ENCODE data around the gene SUPT7L.
"Not testable (repeated sequence)": the region's sequence is repeated elsewhere in the genome, so short reads cannot be mapped to it uniquely, and the experiment has no call there.

SUPT7L gene

GRCh38 chr2:27687232-27687631, 23.8 kb upstream of the SUPT7L start:
- Histone ChIP-seq H3K79me2 (ENCODE audit: insufficient read depth, low read length) (no peaks in the 10 kb centered on the region), H3K9me3 (ENCODE audit: low read length) (no peaks in the 10 kb centered on the region), H3F3A (ENCODE audit: insufficient read depth, low read length) (no peaks in the 10 kb centered on the region), H3K9me2 (ENCODE audit: low read depth, low read length) (no peaks in the 10 kb centered on the region), H2AFZ (ENCODE audit: low read length) (no peak overlapping the region), H3K27ac (ENCODE audit: low read depth, low read length, poor library complexity, severe bottlenecking) (no peak overlapping the region), H3K4me3 (ENCODE audit: low read depth, low read length, poor library complexity, severe bottlenecking) (no peak overlapping the region), H3K36me3 (ENCODE audit: insufficient read depth, low read length) (peaks cover 43% of the 10 kb centered on the region), H3K9ac (ENCODE audit: low read length) (no peak overlapping the region), H3K4me2 (ENCODE audit: low read length) (no peak overlapping the region), H3K27me3 (ENCODE audit: insufficient read depth, low read length) (no peaks in the 10 kb centered on the region), H3K4me1 (ENCODE audit: insufficient read depth, low read length, severe bottlenecking) (no peaks in the 10 kb centered on the region), H4K20me1 (ENCODE audit: insufficient read depth, low read length) (no peaks in the 10 kb centered on the region)
- TF ChIP-seq, protein P1, sequence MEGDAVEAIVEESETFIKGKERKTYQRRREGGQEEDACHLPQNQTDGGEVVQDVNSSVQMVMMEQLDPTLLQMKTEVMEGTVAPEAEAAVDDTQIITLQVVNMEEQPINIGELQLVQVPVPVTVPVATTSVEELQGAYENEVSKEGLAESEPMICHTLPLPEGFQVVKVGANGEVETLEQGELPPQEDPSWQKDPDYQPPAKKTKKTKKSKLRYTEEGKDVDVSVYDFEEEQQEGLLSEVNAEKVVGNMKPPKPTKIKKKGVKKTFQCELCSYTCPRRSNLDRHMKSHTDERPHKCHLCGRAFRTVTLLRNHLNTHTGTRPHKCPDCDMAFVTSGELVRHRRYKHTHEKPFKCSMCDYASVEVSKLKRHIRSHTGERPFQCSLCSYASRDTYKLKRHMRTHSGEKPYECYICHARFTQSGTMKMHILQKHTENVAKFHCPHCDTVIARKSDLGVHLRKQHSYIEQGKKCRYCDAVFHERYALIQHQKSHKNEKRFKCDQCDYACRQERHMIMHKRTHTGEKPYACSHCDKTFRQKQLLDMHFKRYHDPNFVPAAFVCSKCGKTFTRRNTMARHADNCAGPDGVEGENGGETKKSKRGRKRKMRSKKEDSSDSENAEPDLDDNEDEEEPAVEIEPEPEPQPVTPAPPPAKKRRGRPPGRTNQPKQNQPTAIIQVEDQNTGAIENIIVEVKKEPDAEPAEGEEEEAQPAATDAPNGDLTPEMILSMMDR (IDR thresholded peaks at IDR 0.05; ENCODE audit: low read length) = no peak
- TF ChIP-seq EZH2 (IDR thresholded peaks at IDR 0.05; ENCODE audit: borderline replicate concordance, low read length) = no peak

- no peaks in the 10 kb centered on the region for H3K9me3 ChIP-seq (ENCODE audit: low read length)
- H3K9me2 ChIP-seq (ENCODE audit: low read depth, low read length) = no peaks in the 10 kb centered on the region
- no peak overlapping the region for H2AFZ ChIP-seq (ENCODE audit: low read length)
- H4K20me1 ChIP-seq (ENCODE audit: insufficient read depth, low read length) = no peaks in the 10 kb centered on the region
- peaks cover 49% of the 10 kb centered on the region; the same call in 1 of the 2 replicates for H3K36me3 ChIP-seq (ENCODE audit: insufficient read depth, low read length)
- no peak overlapping the region for H3K27ac ChIP-seq (ENCODE audit: low read depth, low read length, poor library complexity, severe bottlenecking)
- H3K79me2 ChIP-seq (ENCODE audit: insufficient read depth, low read length) = no peaks in the 10 kb centered on the region
- H3K27me3 ChIP-seq (ENCODE audit: insufficient read depth, low read length) = no peaks in the 10 kb centered on the region
- H3K4me3 ChIP-seq (ENCODE audit: low read depth, low read length, poor library complexity, severe bottlenecking) = no peak overlapping the region
- H3K9ac ChIP-seq (ENCODE audit: low read length) = no peak overlapping the region
- TF ChIP-seq, protein P1 (IDR thresholded peaks at IDR 0.05; ENCODE audit: low read length) = no peak
- TF ChIP-seq EZH2 (IDR thresholded peaks at IDR 0.05; ENCODE audit: borderline replicate concordance, low read length) = no peak
- H3K4me1 ChIP-seq (ENCODE audit: insufficient read depth, low read length, severe bottlenecking) = no peaks in the 10 kb centered on the region
- no peak overlapping the region for H3K4me2 ChIP-seq (ENCODE audit: low read length)
- H3F3A ChIP-seq (ENCODE audit: insufficient read depth, low read length) = no peaks in the 10 kb centered on the region
Observed at GRCh38 chr2:27685577-27685976, 22.2 kb upstream of the SUPT7L start.

DNA sequence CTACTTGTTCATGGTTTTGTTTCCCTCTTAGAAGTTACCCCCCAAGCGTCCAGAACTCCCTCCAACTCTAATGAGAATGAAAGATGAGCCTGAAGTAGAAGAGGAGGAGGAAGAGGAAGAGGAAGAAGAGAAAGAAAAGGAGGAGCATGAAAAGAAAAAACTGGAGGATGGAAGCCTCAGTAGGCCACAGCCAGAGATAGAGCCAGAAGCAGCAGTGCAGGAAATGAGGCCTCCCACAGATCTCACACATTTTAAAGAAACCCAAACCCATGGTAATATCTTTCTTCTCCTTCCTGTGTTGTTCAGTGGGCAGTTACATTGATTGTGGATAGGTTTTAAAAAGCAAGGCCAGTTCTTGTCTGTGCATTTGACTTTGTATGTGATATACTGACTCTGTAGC, 21.6 kb upstream of the SUPT7L start:
- not testable (repeated sequence) for H3K4me1 ChIP-seq (ENCODE audit: insufficient read depth, low read length, severe bottlenecking)

DNA sequence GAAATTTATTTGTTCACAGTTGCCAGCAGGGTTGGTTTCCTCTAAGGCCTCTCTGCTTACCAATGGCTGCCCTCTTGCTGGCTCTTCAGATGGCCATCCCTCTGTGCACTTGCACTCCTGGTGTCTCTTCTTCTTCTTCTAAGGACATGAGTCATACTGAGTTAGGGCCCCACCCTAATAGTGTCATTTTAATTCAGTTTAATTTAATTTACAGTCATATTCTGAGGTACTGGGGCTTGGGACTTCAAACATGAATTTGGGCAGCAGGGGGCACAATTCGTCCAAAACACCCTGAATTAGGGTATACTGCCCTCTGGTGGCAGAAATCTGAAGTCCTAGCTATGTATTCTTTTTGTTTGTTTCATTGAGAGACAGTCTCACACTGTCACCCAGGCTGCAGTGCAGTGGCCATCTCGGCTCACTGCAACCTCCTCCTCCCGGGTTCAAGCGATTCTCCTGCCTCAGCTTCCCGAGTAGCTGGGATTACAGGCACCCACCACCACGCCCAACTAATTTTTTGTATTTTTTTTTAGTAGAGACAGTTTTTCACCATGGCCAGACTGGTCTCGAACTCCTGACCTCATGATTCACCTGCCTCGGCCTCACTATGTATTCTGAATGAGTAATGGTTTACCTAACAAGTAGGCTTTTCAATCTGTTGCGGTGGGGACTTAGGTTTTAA, 20.1 kb upstream of the SUPT7L start:
- Histone ChIP-seq H3K4me1 (ENCODE audit: insufficient read depth, low read length, severe bottlenecking) (no peaks in the 10 kb centered on the region), H3K79me2 (ENCODE audit: insufficient read depth, low read length) (no peaks in the 10 kb centered on the region), H3K27me3 (ENCODE audit: insufficient read depth, low read length) (no peaks in the 10 kb centered on the region), H2AFZ (ENCODE audit: low read length) (no peak overlapping the region), H3K9ac (ENCODE audit: low read length) (no peak overlapping the region), H3K36me3 (ENCODE audit: insufficient read depth, low read length) (peaks cover 53% of the 10 kb centered on the region), H3K4me2 (ENCODE audit: low read length) (no peak overlapping the region), H3F3A (ENCODE audit: insufficient read depth, low read length) (no peaks in the 10 kb centered on the region), H4K20me1 (ENCODE audit: insufficient read depth, low read length) (no peaks in the 10 kb centered on the region), H3K4me3 (ENCODE audit: low read depth, low read length, poor library complexity, severe bottlenecking) (no peak overlapping the region), H3K27ac (ENCODE audit: low read depth, low read length, poor library complexity, severe bottlenecking) (no peak overlapping the region), H3K9me3 (ENCODE audit: low read length) (no peaks in the 10 kb centered on the region), H3K9me2 (ENCODE audit: low read depth, low read length) (no peaks in the 10 kb centered on the region)
- no peak for TF ChIP-seq EZH2 (IDR thresholded peaks at IDR 0.05; ENCODE audit: borderline replicate concordance, low read length)
- TF ChIP-seq, protein P1 (IDR thresholded peaks at IDR 0.05; ENCODE audit: low read length) = peak; percentile 99

More for the DNA sequence above, 21.6 kb upstream of the SUPT7L start:
- H3K79me2 ChIP-seq (ENCODE audit: insufficient read depth, low read length); H3K27me3 ChIP-seq (ENCODE audit: insufficient read depth, low read length); H3K4me3 ChIP-seq (ENCODE audit: low read depth, low read length, poor library complexity, severe bottlenecking); H4K20me1 ChIP-seq (ENCODE audit: insufficient read depth, low read length); H3K9me3 ChIP-seq (ENCODE audit: low read length); H3K27ac ChIP-seq (ENCODE audit: low read depth, low read length, poor library complexity, severe bottlenecking); H2AFZ ChIP-seq (ENCODE audit: low read length); H3K9ac ChIP-seq (ENCODE audit: low read length); H3F3A ChIP-seq (ENCODE audit: insufficient read depth, low read length); H3K9me2 ChIP-seq (ENCODE audit: low read depth, low read length); H3K4me2 ChIP-seq (ENCODE audit: low read length): not testable (repeated sequence)
- H3K36me3 ChIP-seq (ENCODE audit: insufficient read depth, low read length) = peaks cover 49% of the 10 kb centered on the region; the same call in 1 of the 2 replicates

- H3K9me2 ChIP-seq (ENCODE audit: low read depth, low read length); H3K79me2 ChIP-seq (ENCODE audit: insufficient read depth, low read length); H3F3A ChIP-seq (ENCODE audit: insufficient read depth, low read length); H3K9ac ChIP-seq (ENCODE audit: low read length); H3K27ac ChIP-seq (ENCODE audit: low read depth, low read length, poor library complexity, severe bottlenecking); H3K9me3 ChIP-seq (ENCODE audit: low read length); H2AFZ ChIP-seq (ENCODE audit: low read length); H3K4me3 ChIP-seq (ENCODE audit: low read depth, low read length, poor library complexity, severe bottlenecking); H4K20me1 ChIP-seq (ENCODE audit: insufficient read depth, low read length); H3K4me1 ChIP-seq (ENCODE audit: insufficient read depth, low read length, severe bottlenecking); H3K4me2 ChIP-seq (ENCODE audit: low read length); H3K27me3 ChIP-seq (ENCODE audit: insufficient read depth, low read length): not testable (repeated sequence)
- peaks cover 55% of the 10 kb centered on the region for H3K36me3 ChIP-seq (ENCODE audit: insufficient read depth, low read length)
Observed at GRCh38 chr2:27682334-27682771, 18.9 kb upstream of the SUPT7L start.
